Measurements from ENCODE around the gene CSPG4. TPM values are rescaled to one million over a fixed set of nuclear protein-coding genes. Genes with fewer than 3 reads are reported as not detected.

The CSPG4 gene
- total RNA-seq, 1 experiment from 2014 or later = 17.5 TPM

GRCh38 chr15:75663931-75664421 is 48.7 kb downstream of the CSPG4 start:
- Histone ChIP-seq H3K27me3 (ENCODE audit: control insufficient read depth, insufficient read depth, low read length) (no peaks in the 10 kb centered on the region), H3K9me3 (ENCODE audit: control insufficient read depth, insufficient read depth, low read depth, low read length) (no peaks in the 10 kb centered on the region), H3K4me1 (ENCODE audit: control insufficient read depth, insufficient read depth, low read length) (peaks cover 21% of the 10 kb centered on the region), H3K36me3 (ENCODE audit: control insufficient read depth, insufficient read depth, low read length) (no peaks in the 10 kb centered on the region), H3K4me3 (ENCODE audit: low read depth in 2 of 2, low read length in 2 of 2) (no peak overlapping the region), H3K27ac (ENCODE audit: low read length) (no peak overlapping the region)
- ChIA-PET CTCF (no interaction called here), POLR2A (no interaction called here)
- in situ Hi-C loops (cut with HindIII; ENCODE audit: low pct_unique_long_range_greater_than_20kb, low sequenced_read_pairs) (no loop called here), intact Hi-C loops (cut with micrococcal nuclease; ENCODE audit: unreplicated experiment) (no loop called here)
- TF ChIP-seq REST (IDR thresholded peaks at IDR 0.05; ENCODE audit: insufficient read depth in 1 of 2, low read depth in 2 of 2, low read length in 1 of 2) (no peak), TCF7L2 (IDR thresholded peaks at IDR 0.05; ENCODE audit: low read depth, low read length) (no peak), POLR2AphosphoS5 (IDR thresholded peaks at IDR 0.05; ENCODE audit: low read depth, low read length) (no peak), SIN3A (IDR thresholded peaks at IDR 0.05; ENCODE audit: borderline replicate concordance, insufficient read depth, low read depth, low read length) (no peak), CTCF (IDR thresholded peaks at IDR 0.05) (no peak)
- no peak for ATAC-seq
- no peak for DNase-seq (ENCODE audit: low read depth, low spot score)
- BruUV-seq (replicated peaks) = no TSS peak

DNA sequence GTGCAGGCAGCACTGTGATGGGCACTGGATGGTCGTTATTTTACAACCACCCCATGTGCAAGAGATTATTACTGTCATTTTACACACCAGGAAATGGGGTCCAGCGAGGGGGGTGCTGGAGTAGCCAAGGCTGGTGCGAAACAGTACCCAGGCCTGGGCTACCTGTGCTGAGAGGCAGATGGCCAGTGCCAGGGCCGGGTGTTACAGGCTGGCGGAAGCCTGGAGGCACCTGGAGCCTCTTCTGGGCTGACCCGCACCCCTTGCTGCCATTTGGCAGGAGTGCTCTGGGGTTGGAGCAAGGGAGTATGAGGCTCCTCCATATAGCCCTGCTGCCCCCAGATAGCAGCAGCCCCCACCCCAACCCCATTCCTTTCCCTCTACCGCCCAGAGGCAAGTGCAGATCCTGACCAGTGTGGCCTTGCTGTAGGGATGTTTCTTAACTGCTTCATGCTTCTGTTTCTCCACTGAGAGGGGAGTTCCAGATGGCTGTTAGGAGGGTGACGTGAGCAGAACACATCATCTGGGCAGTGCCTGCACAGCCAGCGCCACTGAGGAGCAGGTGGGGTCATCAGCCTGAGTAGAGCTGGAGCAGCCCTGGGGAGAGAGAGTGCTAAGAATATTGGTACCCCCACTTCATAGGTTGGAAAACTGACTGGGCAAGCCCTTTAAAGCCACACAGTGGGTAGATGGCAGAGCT is 49.7 kb downstream of the CSPG4 start:
- TF ChIP-seq TCF7L2 (IDR thresholded peaks at IDR 0.05; ENCODE audit: low read depth, low read length) (no peak), SIN3A (IDR thresholded peaks at IDR 0.05; ENCODE audit: borderline replicate concordance, insufficient read depth, low read depth, low read length) (no peak), POLR2AphosphoS5 (IDR thresholded peaks at IDR 0.05; ENCODE audit: low read depth, low read length) (no peak), CTCF (IDR thresholded peaks at IDR 0.05) (no peak)
- H3K9me3 ChIP-seq (ENCODE audit: control insufficient read depth, insufficient read depth, low read depth, low read length) = no peaks in the 10 kb centered on the region
- no peaks in the 10 kb centered on the region for H3K36me3 ChIP-seq (ENCODE audit: control insufficient read depth, insufficient read depth, low read length)
- no peaks in the 10 kb centered on the region for H3K27me3 ChIP-seq (ENCODE audit: control insufficient read depth, insufficient read depth, low read length)
- ChIA-PET CTCF (no interaction called here), POLR2A (no interaction called here)
- H3K4me3 ChIP-seq (ENCODE audit: low read depth in 2 of 2, low read length in 2 of 2) = no peak overlapping the region
- in situ Hi-C loops (cut with HindIII; ENCODE audit: low pct_unique_long_range_greater_than_20kb, low sequenced_read_pairs) (no loop called here), intact Hi-C loops (cut with micrococcal nuclease; ENCODE audit: unreplicated experiment) (no loop called here)
- H3K4me1 ChIP-seq (ENCODE audit: control insufficient read depth, insufficient read depth, low read length) = peaks cover 21% of the 10 kb centered on the region
- no peak overlapping the region for H3K27ac ChIP-seq (ENCODE audit: low read length)
- ATAC-seq = no peak
- BruUV-seq (replicated peaks) = no TSS peak
- DNase-seq (ENCODE audit: low read depth, low spot score) = no peak

Measured in Panc1 (cell line).